Karpas-422 (cell line): Measurements from ENCODE around the gene CCN5. TPM values are rescaled to one million over a fixed set of nuclear protein-coding genes. Genes with fewer than 3 reads are reported as not detected.
"Not testable (repeated sequence)": the region's sequence is repeated elsewhere in the genome, so short reads cannot be mapped to it uniquely, and the experiment has no call there.

Experiments
- DNase-seq: peaks from one replicate; pipeline ENCODE4 v3.0.0-alpha.2; 2015
- H2AFZ ChIP-seq: fragments of 200-600 bp; sonication (generic); 2 replicates; pipeline ENCODE4 v1.6.1; 2014; ENCODE audit warnings: antibody characterized with exemption, low read length, mixed read lengths
- H3K27ac ChIP-seq: fragments of 200-600 bp; sonication (generic); 2 replicates; pipeline ENCODE4 v1.5.1; 2014; ENCODE audit warnings: mild to moderate bottlenecking, low read length, moderate library complexity
- H3K27me3 ChIP-seq: fragments of 200-600 bp; sonication (generic); 2 replicates; pipeline ENCODE4 v1.6.1; 2014; ENCODE audit warnings: low read length, mixed read lengths
- H3K36me3 ChIP-seq: fragments of 200-600 bp; sonication (generic); 2 replicates; pipeline ENCODE4 v1.6.1; 2014; ENCODE audit warnings: low read length, mixed read lengths; ENCODE audit not compliant: insufficient read depth
- H3K4me1 ChIP-seq: fragments of 200-600 bp; sonication (generic); 2 replicates; pipeline ENCODE4 v1.6.1; 2014; ENCODE audit warnings: mild to moderate bottlenecking, low read length, mixed read lengths
- H3K4me2 ChIP-seq: fragments of 200-600 bp; sonication (generic); 2 replicates; pipeline ENCODE4 v1.6.1; 2014; ENCODE audit warnings: low read length, low read depth, mild to moderate bottlenecking; ENCODE audit not compliant: poor library complexity, severe bottlenecking
- H3K4me3 ChIP-seq: fragments of 200-600 bp; sonication (generic); 2 replicates; pipeline ENCODE4 v1.5.1; 2014; ENCODE audit warnings: mild to moderate bottlenecking, antibody characterized with exemption, low read length, mixed read lengths
- H3K79me2 ChIP-seq: fragments of 200-600 bp; sonication (generic); 2 replicates; pipeline ENCODE4 v1.6.1; 2014; ENCODE audit warnings: mild to moderate bottlenecking, low read length, mixed read lengths
- H3K9ac ChIP-seq: fragments of 200-600 bp; sonication (generic); 2 replicates; pipeline ENCODE4 v1.6.0; 2014; ENCODE audit warnings: low read length
- H3K9me2 ChIP-seq: fragments of 200-600 bp; sonication (generic), shearing (Covaris generic); replicated peaks from 2 replicates; pipeline ENCODE4 v1.6.0; 2014; ENCODE audit warnings: mild to moderate bottlenecking, low read length, moderate library complexity; ENCODE audit not compliant: insufficient read depth
- H3K9me3 ChIP-seq: fragments of 300-700, 200-600 bp; sonication (generic); 2 replicates; pipeline ENCODE4 v1.6.1; 2014; ENCODE audit warnings: low read length, mixed read lengths
- H4K20me1 ChIP-seq: fragments of 200-600 bp; sonication (generic); 2 replicates; pipeline ENCODE4 v1.6.1; 2014; ENCODE audit warnings: mild to moderate bottlenecking, antibody characterized with exemption, low read length, low read depth; ENCODE audit not compliant: insufficient read depth
- total RNA-seq: library from RNA; depleted of rRNA; stranded (reverse); fragments of >200 nt; shearing (Covaris generic); gene quantifications from 2 replicates; pipeline ENCODE4 v1.2.3, GENCODE V29; 2014; ENCODE audit warnings: low replicate concordance; rRNA removed

CCN5 gene, protein sequence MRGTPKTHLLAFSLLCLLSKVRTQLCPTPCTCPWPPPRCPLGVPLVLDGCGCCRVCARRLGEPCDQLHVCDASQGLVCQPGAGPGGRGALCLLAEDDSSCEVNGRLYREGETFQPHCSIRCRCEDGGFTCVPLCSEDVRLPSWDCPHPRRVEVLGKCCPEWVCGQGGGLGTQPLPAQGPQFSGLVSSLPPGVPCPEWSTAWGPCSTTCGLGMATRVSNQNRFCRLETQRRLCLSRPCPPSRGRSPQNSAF
- total RNA-seq = not detected in 2 replicates

GRCh38 chr20:44714701-44715498, at the start of gene CCN5:
TSS of gene CCN5 (plus strand) at chr20:44715369. CDS start at chr20:44715391, 22 bp downstream.
- no peaks in the 10 kb centered on the region for H3K36me3 ChIP-seq
- H3K4me1 ChIP-seq = no peaks in the 10 kb centered on the region
- H3K9me2 ChIP-seq = no peaks in the 10 kb centered on the region
- H3K9ac ChIP-seq = no peak within 1 kb of the TSS
- no peak for DNase-seq
- H3K4me3 ChIP-seq = no peak within 1 kb of the TSS
- no peak within 1 kb of the TSS for H3K27ac ChIP-seq
- 0 out of 2 replicates have a peak, but pooled peaks cover 2% of the 10 kb centered on the region for H4K20me1 ChIP-seq
- no peaks in the 10 kb centered on the region for H3K79me2 ChIP-seq
- H3K9me3 ChIP-seq = no peaks in the 10 kb centered on the region
- H3K27me3 ChIP-seq = no peaks in the 10 kb centered on the region
- no peak within 1 kb of the TSS for H3K4me2 ChIP-seq
- H2AFZ ChIP-seq = no peak within 1 kb of the TSS

DNA sequence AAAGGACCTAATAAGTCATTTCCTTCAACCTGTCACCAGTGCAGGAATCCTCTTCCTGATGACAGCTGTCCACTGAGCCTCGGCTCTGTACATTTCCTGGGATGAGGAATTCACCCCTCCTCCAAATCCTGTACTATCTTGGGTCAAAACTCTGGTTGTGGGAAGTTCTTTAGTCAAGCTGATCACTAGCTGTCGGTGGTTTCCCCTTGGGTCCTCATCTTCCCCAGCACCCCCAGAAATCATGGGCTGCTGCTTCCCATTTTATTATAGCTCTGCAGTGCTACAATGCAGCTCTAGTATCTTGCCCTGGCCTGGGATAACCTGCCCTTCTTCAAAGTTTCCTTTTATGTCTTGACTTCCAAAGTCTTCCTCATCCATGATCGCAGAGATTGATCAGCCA, 49.1 kb upstream of the CCN5 start:
- no peaks in the 10 kb centered on the region for H3K27me3 ChIP-seq
- no peak overlapping the region for H3K4me2 ChIP-seq
- H3K79me2 ChIP-seq = no peaks in the 10 kb centered on the region
- H3K4me1 ChIP-seq = no peaks in the 10 kb centered on the region
- H3K9me3 ChIP-seq = no peaks in the 10 kb centered on the region
- no peaks in the 10 kb centered on the region for H4K20me1 ChIP-seq
- DNase-seq = peak; percentile 4
- H2AFZ ChIP-seq = no peak overlapping the region
- no peak overlapping the region for H3K4me3 ChIP-seq
- H3K9me2 ChIP-seq = no peaks in the 10 kb centered on the region
- H3K27ac ChIP-seq = no peak overlapping the region
- no peaks in the 10 kb centered on the region for H3K36me3 ChIP-seq
- H3K9ac ChIP-seq = no peak overlapping the region

GRCh38 chr20:44670851-44671250, 44.3 kb upstream of the CCN5 start:
- not testable (repeated sequence) for H3K4me2 ChIP-seq, H4K20me1 ChIP-seq, H3K27me3 ChIP-seq, H3K9me2 ChIP-seq, DNase-seq, H2AFZ ChIP-seq, H3K27ac ChIP-seq, H3K36me3 ChIP-seq, H3K9me3 ChIP-seq, H3K9ac ChIP-seq, H3K4me1 ChIP-seq, H3K79me2 ChIP-seq, H3K4me3 ChIP-seq

DNA sequence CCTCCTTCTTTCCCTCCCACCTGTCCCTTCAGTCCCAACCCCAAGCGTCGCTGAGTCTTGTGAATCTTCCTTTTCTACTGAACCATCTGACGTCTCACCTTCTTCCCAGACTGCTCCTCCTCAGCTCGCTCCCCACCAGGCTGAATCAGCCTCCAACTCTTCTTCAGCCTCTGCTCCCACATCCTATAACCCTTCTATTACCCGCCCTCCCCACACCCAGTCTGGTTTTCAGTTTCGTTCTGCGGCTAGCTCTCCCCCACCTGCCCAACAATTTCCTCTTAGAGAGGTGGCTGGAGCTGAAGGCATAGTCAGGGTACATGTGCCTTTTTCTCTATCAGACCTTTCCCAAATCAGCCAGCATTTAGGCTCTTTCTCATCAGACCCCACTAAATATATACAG, 43.6 kb upstream of the CCN5 start:
- not testable (repeated sequence) for H3K27me3 ChIP-seq, H3K27ac ChIP-seq, H2AFZ ChIP-seq, DNase-seq, H3K9me2 ChIP-seq, H3K79me2 ChIP-seq, H3K4me3 ChIP-seq, H3K9me3 ChIP-seq, H3K36me3 ChIP-seq, H4K20me1 ChIP-seq, H3K9ac ChIP-seq, H3K4me1 ChIP-seq, H3K4me2 ChIP-seq

GRCh38 chr20:44672318-44672902, 42.8 kb upstream of the CCN5 start:
- H3K79me2 ChIP-seq, H3K27me3 ChIP-seq, H3K4me1 ChIP-seq, H3K4me3 ChIP-seq, H4K20me1 ChIP-seq, H3K9me3 ChIP-seq, H3K36me3 ChIP-seq, H3K9me2 ChIP-seq, H3K27ac ChIP-seq, H3K4me2 ChIP-seq, H3K9ac ChIP-seq, DNase-seq, H2AFZ ChIP-seq: not testable (repeated sequence)

DNA sequence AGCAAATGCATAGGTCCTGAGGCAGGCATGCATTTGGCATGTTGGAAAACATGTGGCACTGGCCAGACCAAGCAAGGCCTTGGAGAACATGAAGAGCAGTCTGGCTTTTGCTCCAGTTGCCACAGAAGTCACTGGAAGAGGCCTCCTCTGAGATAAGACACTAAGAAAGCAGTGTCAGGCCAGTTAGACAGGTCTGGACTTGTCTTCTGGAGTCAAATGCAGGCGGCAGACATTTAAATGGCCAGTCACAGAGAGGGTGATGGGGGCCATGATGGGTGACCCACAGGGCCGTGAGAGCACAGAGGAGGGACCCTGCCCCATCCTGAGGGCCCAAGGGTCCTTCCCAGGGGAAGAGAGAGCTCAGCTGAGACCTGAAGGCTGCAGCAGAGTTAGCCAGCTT, 36.9 kb upstream of the CCN5 start:
- Histone ChIP-seq H3K9me2 (no peaks in the 10 kb centered on the region), H4K20me1 (no peaks in the 10 kb centered on the region), H3K4me2 (no peak overlapping the region), H3K9me3 (no peaks in the 10 kb centered on the region), H3K36me3 (no peaks in the 10 kb centered on the region), H3K9ac (no peak overlapping the region), H3K79me2 (no peaks in the 10 kb centered on the region), H2AFZ (no peak overlapping the region), H3K27me3 (no peaks in the 10 kb centered on the region), H3K4me3 (no peak overlapping the region), H3K4me1 (no peaks in the 10 kb centered on the region), H3K27ac (no peak overlapping the region)
- DNase-seq = no peak

GRCh38 chr20:44678990-44679611, 36.1 kb upstream of the CCN5 start:
- H3K9ac ChIP-seq = no peak overlapping the region
- H4K20me1 ChIP-seq = no peaks in the 10 kb centered on the region
- H3K79me2 ChIP-seq = no peaks in the 10 kb centered on the region
- H3K9me2 ChIP-seq = no peaks in the 10 kb centered on the region
- DNase-seq = no peak
- no peak overlapping the region for H3K4me2 ChIP-seq
- H3K27ac ChIP-seq = no peak overlapping the region
- H2AFZ ChIP-seq = no peak overlapping the region
- H3K4me3 ChIP-seq = no peak overlapping the region
- peaks cover 4% of the 10 kb centered on the region for H3K4me1 ChIP-seq
- H3K36me3 ChIP-seq = no peaks in the 10 kb centered on the region
- H3K27me3 ChIP-seq = no peaks in the 10 kb centered on the region
- no peaks in the 10 kb centered on the region for H3K9me3 ChIP-seq
